ENCODE data around the gene CHD3.
A peak's percentile ranks its signal among the peaks of the same experiment; 100 is the strongest.

CHD3 gene

GRCh38 chr17:7888184-7888920, at the start of gene CHD3:
CHD3 (plus strand) TSS chr17:7888789; CDS start chr17:7889001, 212 bp downstream.
- peak within 1 kb of the TSS; percentile 85 for H3K4me3 ChIP-seq (ENCODE audit: low read depth, low read length)
- peaks cover 30% of the 10 kb centered on the region for H3K4me1 ChIP-seq (ENCODE audit: control insufficient read depth, insufficient read depth, low read length)
- H3K27me3 ChIP-seq (ENCODE audit: control insufficient read depth, insufficient read depth, low read length) = peaks cover 11% of the 10 kb centered on the region
- H3K27ac ChIP-seq (ENCODE audit: low read depth, low read length) = peak within 1 kb of the TSS; percentile 73
- H3K9me3 ChIP-seq (ENCODE audit: control insufficient read depth, insufficient read depth, low read length) = no peaks in the 10 kb centered on the region
- peaks cover 5% of the 10 kb centered on the region; the same call in 1 of the 2 replicates for H3K36me3 ChIP-seq (ENCODE audit: control insufficient read depth, insufficient read depth, low read length)
- H3K9ac ChIP-seq (ENCODE audit: low read depth, low read length) = 0 out of 2 replicates have a peak within 1 kb of the TSS, but pooled peaks have one; percentile 40

- no peak overlapping the region for H3K9ac ChIP-seq (ENCODE audit: low read depth, low read length)
- no peaks in the 10 kb centered on the region for H3K9me3 ChIP-seq (ENCODE audit: control insufficient read depth, insufficient read depth, low read length)
- H3K4me3 ChIP-seq (ENCODE audit: low read depth, low read length) = no peak overlapping the region
- H3K4me1 ChIP-seq (ENCODE audit: control insufficient read depth, insufficient read depth, low read length) = peaks cover 24% of the 10 kb centered on the region
- peak overlapping the region; percentile 62 for H3K27ac ChIP-seq (ENCODE audit: low read depth, low read length)
- no peaks in the 10 kb centered on the region for H3K36me3 ChIP-seq (ENCODE audit: control insufficient read depth, insufficient read depth, low read length)
- H3K27me3 ChIP-seq (ENCODE audit: control insufficient read depth, insufficient read depth, low read length) = peaks cover 31% of the 10 kb centered on the region
Measured at GRCh38 chr17:7839190-7839875, 49.3 kb upstream of the CHD3 start.

GRCh38 chr17:7839876-7840261, 48.7 kb upstream of the CHD3 start:
- Histone ChIP-seq H3K27me3 (ENCODE audit: control insufficient read depth, insufficient read depth, low read length) (peaks cover 31% of the 10 kb centered on the region), H3K9ac (ENCODE audit: low read depth, low read length) (no peak overlapping the region), H3K4me3 (ENCODE audit: low read depth, low read length) (no peak overlapping the region), H3K9me3 (ENCODE audit: control insufficient read depth, insufficient read depth, low read length) (no peaks in the 10 kb centered on the region), H3K36me3 (ENCODE audit: control insufficient read depth, insufficient read depth, low read length) (no peaks in the 10 kb centered on the region), H3K4me1 (ENCODE audit: control insufficient read depth, insufficient read depth, low read length) (peaks cover 25% of the 10 kb centered on the region), H3K27ac (ENCODE audit: low read depth, low read length) (no peak overlapping the region)

- H3K4me3 ChIP-seq (ENCODE audit: low read depth, low read length) = no peak overlapping the region
- peaks cover 31% of the 10 kb centered on the region for H3K27me3 ChIP-seq (ENCODE audit: control insufficient read depth, insufficient read depth, low read length)
- no peaks in the 10 kb centered on the region for H3K36me3 ChIP-seq (ENCODE audit: control insufficient read depth, insufficient read depth, low read length)
- no peak overlapping the region for H3K9ac ChIP-seq (ENCODE audit: low read depth, low read length)
- H3K4me1 ChIP-seq (ENCODE audit: control insufficient read depth, insufficient read depth, low read length) = peaks cover 29% of the 10 kb centered on the region
- H3K27ac ChIP-seq (ENCODE audit: low read depth, low read length) = no peak overlapping the region
- no peaks in the 10 kb centered on the region for H3K9me3 ChIP-seq (ENCODE audit: control insufficient read depth, insufficient read depth, low read length)
Measured at GRCh38 chr17:7840441-7840840, 48.1 kb upstream of the CHD3 start.

GRCh38 chr17:7840875-7841274, 47.7 kb upstream of the CHD3 start:
- Histone ChIP-seq H3K4me1 (ENCODE audit: control insufficient read depth, insufficient read depth, low read length) (peaks cover 29% of the 10 kb centered on the region), H3K27ac (ENCODE audit: low read depth, low read length) (peak overlapping the region; percentile 95), H3K9me3 (ENCODE audit: control insufficient read depth, insufficient read depth, low read length) (no peaks in the 10 kb centered on the region), H3K4me3 (ENCODE audit: low read depth, low read length) (peak overlapping the region; percentile 78), H3K36me3 (ENCODE audit: control insufficient read depth, insufficient read depth, low read length) (no peaks in the 10 kb centered on the region), H3K9ac (ENCODE audit: low read depth, low read length) (no peak overlapping the region), H3K27me3 (ENCODE audit: control insufficient read depth, insufficient read depth, low read length) (peaks cover 31% of the 10 kb centered on the region)

- H3K36me3 ChIP-seq (ENCODE audit: control insufficient read depth, insufficient read depth, low read length) = 0 out of 2 replicates have a peak, but pooled peaks cover under 1% of the 10 kb centered on the region
- H3K4me1 ChIP-seq (ENCODE audit: control insufficient read depth, insufficient read depth, low read length) = peaks cover 29% of the 10 kb centered on the region
- H3K27ac ChIP-seq (ENCODE audit: low read depth, low read length) = peak overlapping the region; percentile 95
- peak overlapping the region; percentile 78 for H3K4me3 ChIP-seq (ENCODE audit: low read depth, low read length)
- H3K9me3 ChIP-seq (ENCODE audit: control insufficient read depth, insufficient read depth, low read length) = no peaks in the 10 kb centered on the region
- H3K27me3 ChIP-seq (ENCODE audit: control insufficient read depth, insufficient read depth, low read length) = peaks cover 31% of the 10 kb centered on the region
- peak overlapping the region; percentile 37; the same call in 1 of the 2 replicates for H3K9ac ChIP-seq (ENCODE audit: low read depth, low read length)
Measured at GRCh38 chr17:7841396-7841914, 47.1 kb upstream of the CHD3 start.

GRCh38 chr17:7841915-7842379, 46.6 kb upstream of the CHD3 start:
- H3K9me3 ChIP-seq (ENCODE audit: control insufficient read depth, insufficient read depth, low read length) = no peaks in the 10 kb centered on the region
- H3K27ac ChIP-seq (ENCODE audit: low read depth, low read length) = peak overlapping the region; percentile 95
- peaks cover 3% of the 10 kb centered on the region; the same call in 1 of the 2 replicates for H3K36me3 ChIP-seq (ENCODE audit: control insufficient read depth, insufficient read depth, low read length)
- peaks cover 31% of the 10 kb centered on the region for H3K27me3 ChIP-seq (ENCODE audit: control insufficient read depth, insufficient read depth, low read length)
- H3K4me1 ChIP-seq (ENCODE audit: control insufficient read depth, insufficient read depth, low read length) = peaks cover 28% of the 10 kb centered on the region
- H3K4me3 ChIP-seq (ENCODE audit: low read depth, low read length) = peak overlapping the region; percentile 78
- peak overlapping the region; percentile 37; the same call in 1 of the 2 replicates for H3K9ac ChIP-seq (ENCODE audit: low read depth, low read length)

- Histone ChIP-seq H3K4me3 (ENCODE audit: low read depth, low read length) (peak overlapping the region; percentile 78), H3K27ac (ENCODE audit: low read depth, low read length) (peak overlapping the region; percentile 95), H3K27me3 (ENCODE audit: control insufficient read depth, insufficient read depth, low read length) (peaks cover 31% of the 10 kb centered on the region), H3K36me3 (ENCODE audit: control insufficient read depth, insufficient read depth, low read length) (peaks cover 3% of the 10 kb centered on the region; the same call in 1 of the 2 replicates), H3K9me3 (ENCODE audit: control insufficient read depth, insufficient read depth, low read length) (no peaks in the 10 kb centered on the region), H3K4me1 (ENCODE audit: control insufficient read depth, insufficient read depth, low read length) (peaks cover 21% of the 10 kb centered on the region), H3K9ac (ENCODE audit: low read depth, low read length) (0 out of 2 replicates have a peak overlapping the region, but pooled peaks have one; percentile 11)
Measured at GRCh38 chr17:7842380-7843256, 46.0 kb upstream of the CHD3 start.

GRCh38 chr17:7843257-7843535, 45.4 kb upstream of the CHD3 start:
- Histone ChIP-seq H3K4me1 (ENCODE audit: control insufficient read depth, insufficient read depth, low read length) (peaks cover 19% of the 10 kb centered on the region), H3K27me3 (ENCODE audit: control insufficient read depth, insufficient read depth, low read length) (peaks cover 31% of the 10 kb centered on the region), H3K27ac (ENCODE audit: low read depth, low read length) (peak overlapping the region; percentile 95), H3K4me3 (ENCODE audit: low read depth, low read length) (peak overlapping the region; percentile 78), H3K9me3 (ENCODE audit: control insufficient read depth, insufficient read depth, low read length) (no peaks in the 10 kb centered on the region), H3K36me3 (ENCODE audit: control insufficient read depth, insufficient read depth, low read length) (peaks cover 3% of the 10 kb centered on the region; the same call in 1 of the 2 replicates), H3K9ac (ENCODE audit: low read depth, low read length) (no peak overlapping the region)

- peaks cover 28% of the 10 kb centered on the region for H3K27me3 ChIP-seq (ENCODE audit: control insufficient read depth, insufficient read depth, low read length)
- H3K36me3 ChIP-seq (ENCODE audit: control insufficient read depth, insufficient read depth, low read length) = peaks cover 3% of the 10 kb centered on the region; the same call in 1 of the 2 replicates
- peak overlapping the region; percentile 78 for H3K4me3 ChIP-seq (ENCODE audit: low read depth, low read length)
- peaks cover 15% of the 10 kb centered on the region for H3K4me1 ChIP-seq (ENCODE audit: control insufficient read depth, insufficient read depth, low read length)
- H3K9ac ChIP-seq (ENCODE audit: low read depth, low read length) = no peak overlapping the region; the same call in 1 of the 2 replicates
- no peaks in the 10 kb centered on the region for H3K9me3 ChIP-seq (ENCODE audit: control insufficient read depth, insufficient read depth, low read length)
- H3K27ac ChIP-seq (ENCODE audit: low read depth, low read length) = peak overlapping the region; percentile 95
Measured at GRCh38 chr17:7843536-7844291, 44.9 kb upstream of the CHD3 start.

All from HUES48 (cell line).